Keratinocyte (primary cell): ENCODE results near the gene CMBL.

Experiments
- CTCF ChIP-seq, 3 experiments: IDR thresholded peaks in 1 of 3; conservative IDR thresholded peaks in 1 of 3; optimal IDR thresholded peaks in 1 of 3; 2 replicates in 2 of 3; 3 replicates in 1 of 3; pipeline versions ENCODE3 to v1.5.1; 2011; ENCODE audit warnings: low read length in 3 of 3, mild to moderate bottlenecking in 3 of 3, moderate library complexity in 2 of 3, control low read depth in 1 of 3, inconsistent platforms in 1 of 3; ENCODE audit not compliant: insufficient read depth in 2 of 3; ENCODE audit errors: extremely low read depth in 1 of 3
- EZH2 ChIP-seq: IDR thresholded peaks from one replicate; pipeline ENCODE4 v1.6.1; 2012; ENCODE audit warnings: inconsistent platforms, mild to moderate bottlenecking, low read length, moderate library complexity

- TF ChIP-seq CTCF (optimal IDR thresholded peaks at IDR 0.05 in 1 of 3, IDR thresholded peaks at IDR 0.05 in 1 of 3, conservative IDR thresholded peaks at IDR 0.05 in 1 of 3; ENCODE audit: extremely low read depth in 1 of 3, insufficient read depth in 2 of 3, low read length in 3 of 3) (peak in 1 of 3 experiments; percentile 3), EZH2 (no peak)
These were observed 78.2 kb downstream of the CMBL start for GRCh38 chr5:10229306-10230048.
